NCI-H2196 (cell line): ENCODE results near the gene KCNIP3.
"Not testable (repeated sequence)": the region's sequence is repeated elsewhere in the genome, so short reads cannot be mapped to it uniquely, and the experiment has no call there.

ENCODE experiments used
- DNase-seq: peaks from one replicate; lab custom pipeline; 2025; ENCODE audit not compliant: unreplicated experiment; lab: John Stamatoyannopoulos, UW

The KCNIP3 gene

GRCh38 chr2:95382686-95383634, 85.8 kb downstream of the KCNIP3 start:
- no peak for DNase-seq

- no peak for DNase-seq
Observed at GRCh38 chr2:95383635-95384027, 86.5 kb downstream of the KCNIP3 start.

- DNase-seq, result no peak
Observed at GRCh38 chr2:95384854-95385569, 87.9 kb downstream of the KCNIP3 start.

GRCh38 chr2:95385570-95385984, 88.4 kb downstream of the KCNIP3 start:
- no peak for DNase-seq

- no peak for DNase-seq
Observed at GRCh38 chr2:95386031-95386430, 88.9 kb downstream of the KCNIP3 start.

- DNase-seq, result no peak
Observed at GRCh38 chr2:95387358-95387757, 90.2 kb downstream of the KCNIP3 start.

- no peak for DNase-seq
Observed at GRCh38 chr2:95388091-95388692, 91.0 kb downstream of the KCNIP3 start.

- no peak for DNase-seq
Observed at GRCh38 chr2:95388856-95389244, 91.7 kb downstream of the KCNIP3 start.

- DNase-seq, result peak; percentile 38
Observed at GRCh38 chr2:95389245-95390119, 92.3 kb downstream of the KCNIP3 start.

- no peak for DNase-seq
Observed at GRCh38 chr2:95390272-95390880, 93.2 kb downstream of the KCNIP3 start.

GRCh38 chr2:95390881-95391321, 93.8 kb downstream of the KCNIP3 start:
- DNase-seq, result no peak

- DNase-seq, result no peak
Observed at GRCh38 chr2:95391641-95392310, 94.6 kb downstream of the KCNIP3 start.

GRCh38 chr2:95392320-95392719, 95.2 kb downstream of the KCNIP3 start:
- no peak for DNase-seq

- DNase-seq, result no peak
Observed at GRCh38 chr2:95392730-95393455, 95.7 kb downstream of the KCNIP3 start.

- DNase-seq, result no peak
Observed at GRCh38 chr2:95393901-95394300, 96.8 kb downstream of the KCNIP3 start.

GRCh38 chr2:95399061-95399460, 101.9 kb downstream of the KCNIP3 start:
- DNase-seq, result no peak

GRCh38 chr2:95401480-95401879, 104.3 kb downstream of the KCNIP3 start:
- no peak for DNase-seq

GRCh38 chr2:95402004-95402369, 104.8 kb downstream of the KCNIP3 start:
- DNase-seq, result not testable (repeated sequence)
